Stimulated activated CD8-positive, alpha-beta memory T cell treated with anti-CD3 and anti-CD28 coated beads, Interleukin-7, amount 100 ng/mL, for 24 hours (primary cell): Measurements from ENCODE around the gene ITLN1.
"Not testable (repeated sequence)": the region's sequence is repeated elsewhere in the genome, so short reads cannot be mapped to it uniquely, and the experiment has no call there.

Source experiments
- DNase-seq: peaks from one replicate; pipeline ENCODE4 v3.0.0-alpha.2; 2020; ENCODE audit warnings: low read depth

Gene ITLN1

GRCh38 chr1:160885042-160885441 is at the start of gene ITLN1:
TSS of gene ITLN1 (minus strand) at chr1:160885180. CDS start at chr1:160884877, 303 bp downstream.
- no peak for DNase-seq

GRCh38 chr1:160933305-160933704 is 48.3 kb upstream of the ITLN1 start:
- DNase-seq, result not testable (repeated sequence)

GRCh38 chr1:160925652-160926244 is 40.8 kb upstream of the ITLN1 start:
- DNase-seq, result no peak

GRCh38 chr1:160924791-160925651 is 40.0 kb upstream of the ITLN1 start:
- DNase-seq, result no peak

- no peak for DNase-seq
These were observed 31.7 kb upstream of the ITLN1 start for GRCh38 chr1:160916666-160917065.

- not testable (repeated sequence) for DNase-seq
These were observed 28.2 kb upstream of the ITLN1 start for GRCh38 chr1:160913229-160913628.

GRCh38 chr1:160911925-160912324 is 26.9 kb upstream of the ITLN1 start:
- no peak for DNase-seq

- no peak for DNase-seq
These were observed 26.5 kb upstream of the ITLN1 start for GRCh38 chr1:160911441-160911840.

GRCh38 chr1:160910170-160910750 is 25.3 kb upstream of the ITLN1 start:
- DNase-seq, result no peak

GRCh38 chr1:160907976-160908375 is 23.0 kb upstream of the ITLN1 start:
- DNase-seq, result no peak

- no peak for DNase-seq
These were observed 20.6 kb upstream of the ITLN1 start for GRCh38 chr1:160905617-160905989.

GRCh38 chr1:160904783-160905616 is 20.0 kb upstream of the ITLN1 start:
- no peak for DNase-seq

GRCh38 chr1:160902251-160902650 is 17.3 kb upstream of the ITLN1 start:
- DNase-seq, result not testable (repeated sequence)

GRCh38 chr1:160901768-160902167 is 16.8 kb upstream of the ITLN1 start:
- no peak for DNase-seq

- not testable (repeated sequence) for DNase-seq
These were observed 15.7 kb upstream of the ITLN1 start for GRCh38 chr1:160900683-160901082.

GRCh38 chr1:160894368-160895135 is 9.6 kb upstream of the ITLN1 start:
- not testable (repeated sequence) for DNase-seq

GRCh38 chr1:160891474-160891873 is 6.5 kb upstream of the ITLN1 start:
- DNase-seq, result no peak

GRCh38 chr1:160888926-160889325 is 3.9 kb upstream of the ITLN1 start:
- DNase-seq, result no peak

- DNase-seq, result no peak
These were observed 2.1 kb upstream of the ITLN1 start for GRCh38 chr1:160887071-160887470.

GRCh38 chr1:160884579-160884978 is 401 bp downstream of the ITLN1 start:
- no peak for DNase-seq
